OCI-LY3 (cell line): ENCODE data around the gene NPEPPS.
"Not testable (repeated sequence)": the region's sequence is repeated elsewhere in the genome, so short reads cannot be mapped to it uniquely, and the experiment has no call there.

Experiments
- CTCF ChIP-seq: fragments of 200-600, 300-600 bp; sonication (generic); IDR thresholded peaks from 2 replicates; pipeline ENCODE4 v1.5.1; 2014; ENCODE audit warnings: antibody characterized with exemption, low read length, low read depth
- EZH2phosphoT487 ChIP-seq: fragments of 200-600 bp; shearing (Covaris generic); IDR thresholded peaks from 2 replicates; pipeline ENCODE4 v1.6.1; 2018; ENCODE audit warnings: antibody characterized with exemption, mixed run types, low read depth

- not testable (repeated sequence) for TF ChIP-seq CTCF, EZH2phosphoT487
Observed at GRCh38 chr17:47519365-47519764, 11.5 kb upstream of the NPEPPS start.
